Hematopoietic multipotent progenitor cell treated with erythropoietin and hydrocortisone succinate and interleukin-3 and kit ligand, for 8 days (in vitro differentiated cells): Measurements from ENCODE around the gene ACP5.

Experiments
- DNase-seq: peaks from one replicate; pipeline ENCODE4 v3.0.0-alpha.2; 2015

Gene ACP5

GRCh38 chr19:11547929-11548700 is 29.3 kb downstream of the ACP5 start:
- no peak for DNase-seq

- no peak for DNase-seq
Observed at GRCh38 chr19:11541238-11541637, 36.2 kb downstream of the ACP5 start.

GRCh38 chr19:11540645-11541044 is 36.8 kb downstream of the ACP5 start:
- no peak for DNase-seq

- no peak for DNase-seq
Observed at GRCh38 chr19:11539495-11540365, 37.7 kb downstream of the ACP5 start.

- no peak for DNase-seq
Observed at GRCh38 chr19:11538232-11539036, 39.0 kb downstream of the ACP5 start, which contains the start of gene CNN1. TSS of gene CNN1 (plus strand) at chr19:11538851. CDS start at chr19:11538928, 77 bp downstream.

GRCh38 chr19:11535792-11536595 is 41.5 kb downstream of the ACP5 start:
- peak; percentile 85 for DNase-seq

- DNase-seq, result no peak
Observed at GRCh38 chr19:11534948-11535347, 42.5 kb downstream of the ACP5 start.

- no peak for DNase-seq
Observed at GRCh38 chr19:11534538-11534937, 42.9 kb downstream of the ACP5 start.

GRCh38 chr19:11530432-11530831 is 47.0 kb downstream of the ACP5 start:
- peak; percentile 96 for DNase-seq

GRCh38 chr19:11528551-11529341 is 48.7 kb downstream of the ACP5 start, which contains the start of gene ECSIT:
TSS of gene ECSIT (minus strand) at chr19:11529134. CDS start at chr19:11519170, 9,964 bp downstream.
- DNase-seq, result peak; percentile 99
